NCI-H460 (cell line): ENCODE measurements around the gene WFDC1. TPM values are rescaled to one million over a fixed set of nuclear protein-coding genes. Genes with fewer than 3 reads are reported as not detected.
"Not testable (repeated sequence)": the region's sequence is repeated elsewhere in the genome, so short reads cannot be mapped to it uniquely, and the experiment has no call there.

Source experiments
- DNase-seq: peaks from one replicate; pipeline ENCODE4 v3.0.0-alpha.2; 2016; ENCODE audit warnings: low read depth; ENCODE audit errors: extremely low read depth
- total RNA-seq: library from RNA; depleted of rRNA; stranded (reverse); fragments of >200 nt; shearing (Covaris generic); gene quantifications from 2 replicates; pipeline ENCODE4 v1.2.3, GENCODE V29; 2014

Gene WFDC1
- total RNA-seq, 1 experiment from 2014 or later = not detected

GRCh38 chr16:84324434-84325262 is 30.0 kb downstream of the WFDC1 start:
- no peak for DNase-seq

GRCh38 chr16:84326545-84326944 is 31.9 kb downstream of the WFDC1 start:
- no peak for DNase-seq

GRCh38 chr16:84327926-84328505 is 33.3 kb downstream of the WFDC1 start:
- DNase-seq = no peak

- no peak for DNase-seq
Measured at GRCh38 chr16:84329016-84329415, 34.3 kb downstream of the WFDC1 start.

- DNase-seq = no peak
Measured at GRCh38 chr16:84329843-84330684, 35.4 kb downstream of the WFDC1 start.

- DNase-seq = no peak
Measured at GRCh38 chr16:84330685-84331050, 36.0 kb downstream of the WFDC1 start.

GRCh38 chr16:84331998-84332780 is 37.5 kb downstream of the WFDC1 start:
- DNase-seq = no peak

- DNase-seq = no peak
Measured at GRCh38 chr16:84332975-84333684, 38.5 kb downstream of the WFDC1 start.

- DNase-seq = no peak
Measured at GRCh38 chr16:84334058-84334457, 39.4 kb downstream of the WFDC1 start.

GRCh38 chr16:84334482-84334881 is 39.8 kb downstream of the WFDC1 start:
- no peak for DNase-seq

- not testable (repeated sequence) for DNase-seq
Measured at GRCh38 chr16:84337236-84337635, 42.6 kb downstream of the WFDC1 start.

GRCh38 chr16:84339311-84339710 is 44.6 kb downstream of the WFDC1 start:
- DNase-seq = no peak

GRCh38 chr16:84339766-84340165 is 45.1 kb downstream of the WFDC1 start:
- DNase-seq = no peak

GRCh38 chr16:84340325-84341040 is 45.8 kb downstream of the WFDC1 start:
- DNase-seq = no peak

- DNase-seq = no peak
Measured at GRCh38 chr16:84341528-84342295, 47.0 kb downstream of the WFDC1 start.

- DNase-seq = not testable (repeated sequence)
Measured at GRCh38 chr16:84343800-84344199, 49.1 kb downstream of the WFDC1 start.

- no peak for DNase-seq
Measured at GRCh38 chr16:84344781-84345180, 50.1 kb downstream of the WFDC1 start.

GRCh38 chr16:84347161-84347560 is 52.5 kb downstream of the WFDC1 start:
- DNase-seq = no peak
